ENCODE data around the gene KIRREL2. TPM values are rescaled to one million over a fixed set of nuclear protein-coding genes. Genes with fewer than 3 reads are reported as not detected.

The KIRREL2 gene
- total and polyA plus RNA-seq, 9 of the 15 experiments (the other 6 are each of a cell fraction or from before 2014, with no cell fraction given) = 0.01 to 0.12 (median 0.09) TPM; not detected in 4

- Histone ChIP-seq H3K27ac (ENCODE audit: extremely low read depth, low read depth, low read length) (no peak overlapping the region), H3K4me1 (replicated peaks in 1 of 2; ENCODE audit: control insufficient read depth in 2 of 2, insufficient read depth in 2 of 2, low read length in 2 of 2) (peaks cover 8 to 18% of the 10 kb centered on the region in 2 experiments; a peak in 4 of 5 replicates), H3K27me3 (ENCODE audit: control insufficient read depth in 2 of 2, insufficient read depth in 2 of 2, low read length in 2 of 2) (peaks cover 13 to 32% of the 10 kb centered on the region in 2 experiments; a peak in 4 of 5 replicates), H3K79me2 (ENCODE audit: control insufficient read depth, insufficient read depth, low read length) (no peaks in the 10 kb centered on the region), H4K20me1 (replicated peaks; ENCODE audit: control insufficient read depth, insufficient read depth, low read length) (peaks cover 13% of the 10 kb centered on the region; the same call in 1 of the 2 replicates), H3K36me3 (ENCODE audit: control insufficient read depth, insufficient read depth, low read length) (no peaks in the 10 kb centered on the region), H3K9ac (ENCODE audit: insufficient read depth in 1 of 2, low read depth in 2 of 2, low read length in 2 of 2) (no peak overlapping the region; a peak in 1 of 4 replicates), H3K9me3 (replicated peaks; ENCODE audit: control insufficient read depth, insufficient read depth, low read depth, low read length) (no peaks in the 10 kb centered on the region), H3K4me3 (no peak overlapping the region), H3K9me1 (ENCODE audit: control insufficient read depth, insufficient read depth, low read length) (no peaks in the 10 kb centered on the region), H2AFZ (ENCODE audit: low read depth, low read length) (no peak overlapping the region), H3K4me2 (ENCODE audit: insufficient read depth, low read length) (no peak overlapping the region)
- TF ChIP-seq EGR1 (conservative IDR thresholded peaks at IDR 0.05) (peak; percentile 82), ZSCAN29 (IDR thresholded peaks at IDR 0.05) (no peak), HNRNPLL (IDR thresholded peaks at IDR 0.05; ENCODE audit: low read depth, low read length, poor library complexity, severe bottlenecking) (no peak)
- 7% methylated on average over 19 of the region's 23 CpGs for WGBS (ENCODE audit: insufficient coverage, low coverage, missing lambda C conversion rate)
- FAIRE-seq (no peak), ATAC-seq (peak; percentile 26; the same call in 2 of the 3 replicates), DNase-seq (ENCODE audit: extremely low read depth in 1 of 4, low spot score in 3 of 4) (peak in 1 of 4 experiments; percentile 43)
- intact Hi-C loops (cut with micrococcal nuclease) (no loop called here), in situ Hi-C loops (cut with MboI) (no loop called here)
- no TSS peak for BruUV-seq (replicated peaks)
- POLR2A ChIA-PET = interaction anchor here (1.1 to 1.4 kb wide), 2 partner anchors 9 to 16 kb away, joined by 5 to 9 read pairs; no protein-coding TSS in a partner anchor
- CTCF ChIA-PET (ENCODE audit: low intra/inter-chr PET ratio) = no interaction called here
These were observed 22.4 kb downstream of the KIRREL2 start for GRCh38 chr19:35879068-35879467.

GRCh38 chr19:35879770-35880317 is 23.1 kb downstream of the KIRREL2 start:
- Histone ChIP-seq H4K20me1 (replicated peaks; ENCODE audit: control insufficient read depth, insufficient read depth, low read length) (peaks cover 13% of the 10 kb centered on the region; the same call in 1 of the 2 replicates), H3K36me3 (ENCODE audit: control insufficient read depth, insufficient read depth, low read length) (no peaks in the 10 kb centered on the region), H3K9me3 (replicated peaks; ENCODE audit: control insufficient read depth, insufficient read depth, low read depth, low read length) (no peaks in the 10 kb centered on the region), H3K27me3 (ENCODE audit: control insufficient read depth in 2 of 2, insufficient read depth in 2 of 2, low read length in 2 of 2) (peaks cover 13 to 27% of the 10 kb centered on the region in 2 experiments; a peak in 4 of 5 replicates), H3K4me2 (ENCODE audit: insufficient read depth, low read length) (no peak overlapping the region), H2AFZ (ENCODE audit: low read depth, low read length) (no peak overlapping the region), H3K79me2 (ENCODE audit: control insufficient read depth, insufficient read depth, low read length) (no peaks in the 10 kb centered on the region), H3K4me3 (no peak overlapping the region), H3K9me1 (ENCODE audit: control insufficient read depth, insufficient read depth, low read length) (no peaks in the 10 kb centered on the region), H3K4me1 (replicated peaks in 1 of 2; ENCODE audit: control insufficient read depth in 2 of 2, insufficient read depth in 2 of 2, low read length in 2 of 2) (peaks cover 8 to 12% of the 10 kb centered on the region in 2 experiments; a peak in 4 of 5 replicates), H3K27ac (ENCODE audit: extremely low read depth, low read depth, low read length) (no peak overlapping the region), H3K9ac (ENCODE audit: insufficient read depth in 1 of 2, low read depth in 2 of 2, low read length in 2 of 2) (no peak overlapping the region)
- no TSS peak for BruUV-seq (replicated peaks)
- in situ Hi-C loops (cut with MboI) = no loop called here
- peak; percentile 100 for ATAC-seq
- CTCF ChIA-PET (ENCODE audit: low intra/inter-chr PET ratio) = no interaction called here
- POLR2A ChIA-PET = interaction anchor here (0.8 to 1.4 kb wide), 4 partner anchors 10 to 1664 kb away, joined by 3 to 9 read pairs (median 4); no protein-coding TSS in a partner anchor
- DNase-seq (ENCODE audit: extremely low read depth in 1 of 4, low spot score in 3 of 4) = peak; percentile 91 to 96 (median 94)
- under 1% methylated on average over 28 of the region's 28 CpGs for WGBS (ENCODE audit: insufficient coverage, low coverage, missing lambda C conversion rate)
- intact Hi-C loops (cut with micrococcal nuclease) = no loop called here
- FAIRE-seq = peak; percentile 95
- TF ChIP-seq NRF1 (conservative IDR thresholded peaks at IDR 0.05 in 1 of 2, IDR thresholded peaks at IDR 0.05 in 1 of 2) = peak; percentile 49 to 61
- TF ChIP-seq, protein P1, sequence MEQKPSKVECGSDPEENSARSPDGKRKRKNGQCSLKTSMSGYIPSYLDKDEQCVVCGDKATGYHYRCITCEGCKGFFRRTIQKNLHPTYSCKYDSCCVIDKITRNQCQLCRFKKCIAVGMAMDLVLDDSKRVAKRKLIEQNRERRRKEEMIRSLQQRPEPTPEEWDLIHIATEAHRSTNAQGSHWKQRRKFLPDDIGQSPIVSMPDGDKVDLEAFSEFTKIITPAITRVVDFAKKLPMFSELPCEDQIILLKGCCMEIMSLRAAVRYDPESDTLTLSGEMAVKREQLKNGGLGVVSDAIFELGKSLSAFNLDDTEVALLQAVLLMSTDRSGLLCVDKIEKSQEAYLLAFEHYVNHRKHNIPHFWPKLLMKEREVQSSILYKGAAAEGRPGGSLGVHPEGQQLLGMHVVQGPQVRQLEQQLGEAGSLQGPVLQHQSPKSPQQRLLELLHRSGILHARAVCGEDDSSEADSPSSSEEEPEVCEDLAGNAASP (IDR thresholded peaks at IDR 0.05) = no peak
- TF ChIP-seq HDAC2 (IDR thresholded peaks at IDR 0.05) = peak; percentile 94
- TF ChIP-seq, protein P2, sequence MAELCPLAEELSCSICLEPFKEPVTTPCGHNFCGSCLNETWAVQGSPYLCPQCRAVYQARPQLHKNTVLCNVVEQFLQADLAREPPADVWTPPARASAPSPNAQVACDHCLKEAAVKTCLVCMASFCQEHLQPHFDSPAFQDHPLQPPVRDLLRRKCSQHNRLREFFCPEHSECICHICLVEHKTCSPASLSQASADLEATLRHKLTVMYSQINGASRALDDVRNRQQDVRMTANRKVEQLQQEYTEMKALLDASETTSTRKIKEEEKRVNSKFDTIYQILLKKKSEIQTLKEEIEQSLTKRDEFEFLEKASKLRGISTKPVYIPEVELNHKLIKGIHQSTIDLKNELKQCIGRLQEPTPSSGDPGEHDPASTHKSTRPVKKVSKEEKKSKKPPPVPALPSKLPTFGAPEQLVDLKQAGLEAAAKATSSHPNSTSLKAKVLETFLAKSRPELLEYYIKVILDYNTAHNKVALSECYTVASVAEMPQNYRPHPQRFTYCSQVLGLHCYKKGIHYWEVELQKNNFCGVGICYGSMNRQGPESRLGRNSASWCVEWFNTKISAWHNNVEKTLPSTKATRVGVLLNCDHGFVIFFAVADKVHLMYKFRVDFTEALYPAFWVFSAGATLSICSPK (IDR thresholded peaks at IDR 0.05; ENCODE audit: borderline replicate concordance) = no peak
- TF ChIP-seq, protein P3, sequence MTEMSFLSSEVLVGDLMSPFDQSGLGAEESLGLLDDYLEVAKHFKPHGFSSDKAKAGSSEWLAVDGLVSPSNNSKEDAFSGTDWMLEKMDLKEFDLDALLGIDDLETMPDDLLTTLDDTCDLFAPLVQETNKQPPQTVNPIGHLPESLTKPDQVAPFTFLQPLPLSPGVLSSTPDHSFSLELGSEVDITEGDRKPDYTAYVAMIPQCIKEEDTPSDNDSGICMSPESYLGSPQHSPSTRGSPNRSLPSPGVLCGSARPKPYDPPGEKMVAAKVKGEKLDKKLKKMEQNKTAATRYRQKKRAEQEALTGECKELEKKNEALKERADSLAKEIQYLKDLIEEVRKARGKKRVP (CRISPR knock-in tag; IDR thresholded peaks at IDR 0.05) = no peak
- peak; percentile 15; the same call in 1 of the 2 replicates for TF ChIP-seq ARID1B (IDR thresholded peaks at IDR 0.05)
- no peak for TF ChIP-seq BRCA1 (IDR thresholded peaks at IDR 0.05)
- no peak for TF ChIP-seq BRCA1 (CRISPR knock-in tag; IDR thresholded peaks at IDR 0.05)
- 0 out of 2 replicates have a peak, but pooled peaks have one; percentile 34 for TF ChIP-seq MYNN (IDR thresholded peaks at IDR 0.05)
- TF ChIP-seq MYNN (CRISPR knock-in tag; IDR thresholded peaks at IDR 0.05) = no peak
